ENCODE results near the gene RREB1.
A peak's percentile ranks its signal among the peaks of the same experiment; 100 is the strongest.

The RREB1 gene

GRCh38 chr6:7107578-7108195 is at the start of gene RREB1:
TSS of gene RREB1 (plus strand) at chr6:7107961. CDS start at chr6:7181912, 73,951 bp downstream.
- DNase-seq (ENCODE audit: low read depth) = peak; percentile 41

- DNase-seq (ENCODE audit: low read depth) = peak; percentile 80
Observed at GRCh38 chr6:7058250-7058923, 49.4 kb upstream of the RREB1 start.

GRCh38 chr6:7060769-7061516 is 46.8 kb upstream of the RREB1 start:
- DNase-seq (ENCODE audit: low read depth) = no peak

- no peak for DNase-seq (ENCODE audit: low read depth)
Observed at GRCh38 chr6:7062451-7063162, 45.2 kb upstream of the RREB1 start.

GRCh38 chr6:7067305-7067704 is 40.5 kb upstream of the RREB1 start:
- no peak for DNase-seq (ENCODE audit: low read depth)

- no peak for DNase-seq (ENCODE audit: low read depth)
Observed at GRCh38 chr6:7071405-7071804, 36.4 kb upstream of the RREB1 start.

- no peak for DNase-seq (ENCODE audit: low read depth)
Observed at GRCh38 chr6:7073082-7073820, 34.5 kb upstream of the RREB1 start.

GRCh38 chr6:7073821-7074525 is 33.8 kb upstream of the RREB1 start:
- DNase-seq (ENCODE audit: low read depth) = no peak

- DNase-seq (ENCODE audit: low read depth) = no peak
Observed at GRCh38 chr6:7074870-7075269, 32.9 kb upstream of the RREB1 start.

- no peak for DNase-seq (ENCODE audit: low read depth)
Observed at GRCh38 chr6:7075341-7076000, 32.3 kb upstream of the RREB1 start.

- no peak for DNase-seq (ENCODE audit: low read depth)
Observed at GRCh38 chr6:7077856-7078255, 29.9 kb upstream of the RREB1 start.

GRCh38 chr6:7078856-7079255 is 28.9 kb upstream of the RREB1 start:
- DNase-seq (ENCODE audit: low read depth) = no peak

- no peak for DNase-seq (ENCODE audit: low read depth)
Observed at GRCh38 chr6:7080311-7080710, 27.4 kb upstream of the RREB1 start.

GRCh38 chr6:7085911-7086310 is 21.9 kb upstream of the RREB1 start:
- DNase-seq (ENCODE audit: low read depth) = no peak

- no peak for DNase-seq (ENCODE audit: low read depth)
Observed at GRCh38 chr6:7086488-7086887, 21.3 kb upstream of the RREB1 start.

GRCh38 chr6:7087066-7087465 is 20.7 kb upstream of the RREB1 start:
- no peak for DNase-seq (ENCODE audit: low read depth)

GRCh38 chr6:7087491-7087979 is 20.2 kb upstream of the RREB1 start:
- DNase-seq (ENCODE audit: low read depth) = no peak

- no peak for DNase-seq (ENCODE audit: low read depth)
Observed at GRCh38 chr6:7088076-7088742, 19.6 kb upstream of the RREB1 start.

GRCh38 chr6:7098993-7099392 is 8.8 kb upstream of the RREB1 start:
- no peak for DNase-seq (ENCODE audit: low read depth)

Data from stromal cell of bone marrow (primary cell).